HEK293 (cell line): ENCODE measurements around the gene CHGA.
A peak's percentile ranks its signal among the peaks of the same experiment; 100 is the strongest.

Source experiments
- CTCF ChIA-PET: fragments of 350-600 bp; formaldehyde crosslinking; extraction: SDS; loops from one replicate; lab custom pipeline; 2021; ENCODE audit warnings: antibody characterized with exemption; lab: Yijun Ruan, JAX
- POLR2A ChIA-PET: fragments of 300-600 bp; formaldehyde crosslinking; extraction: SDS; loops from one replicate; lab custom pipeline; 2020; ENCODE audit warnings: antibody characterized with exemption, inconsistent platforms; lab: Yijun Ruan, JAX
- H3K27ac ChIP-seq: fragments of 200-500 bp; sonication (Bioruptor generic); 2 replicates; pipeline ENCODE4 v1.5.1; 2014; ENCODE audit warnings: low read depth, low read length, control low read depth, inconsistent platforms; ENCODE audit errors: extremely low read depth
- H3K36me3 ChIP-seq, 2 experiments: fragments of 200-500 bp in 1 of 2; sonication (Bioruptor generic) in 1 of 2; 1 replicate in 1 of 2; 2 replicates in 1 of 2; pipeline ENCODE4 v1.5.1; 2014 to 2017; ENCODE audit warnings: inconsistent platforms in 2 of 2, low read length in 2 of 2; ENCODE audit not compliant: control insufficient read depth in 2 of 2, insufficient read depth in 1 of 2
- H3K4me1 ChIP-seq: fragments of 200-500 bp; sonication (Bioruptor generic); 2 replicates; pipeline ENCODE4 v1.5.1; 2014; ENCODE audit warnings: mild to moderate bottlenecking, low read length, inconsistent platforms; ENCODE audit not compliant: control insufficient read depth, insufficient read depth
- H3K4me3 ChIP-seq: 2 replicates; pipeline ENCODE4 v1.5.1; 2011; ENCODE audit warnings: low read depth, mild to moderate bottlenecking, control low read depth, low read length, moderate library complexity
- H3K9me3 ChIP-seq: fragments of 200-500 bp; sonication (Bioruptor generic); 2 replicates; pipeline ENCODE4 v1.5.1; 2014; ENCODE audit warnings: low read depth, low read length, inconsistent platforms; ENCODE audit not compliant: control insufficient read depth, insufficient read depth
- EGR2 ChIP-seq: fragments of 450-650 bp; formaldehyde crosslinking; IDR thresholded peaks from 2 replicates; pipeline ENCODE4 v1.5.1; 2016; ENCODE audit warnings: low read depth, missing biosample characterization, missing genetic modification characterization
- GLIS1 ChIP-seq: fragments of 450-650 bp; formaldehyde crosslinking; IDR thresholded peaks from 2 replicates; pipeline ENCODE4 v1.5.1; 2016; ENCODE audit warnings: missing biosample characterization, missing genetic modification characterization
- HOXA7 ChIP-seq: sonication (generic); formaldehyde crosslinking; IDR thresholded peaks from 2 replicates; pipeline ENCODE4 v1.8.1; 2022; ENCODE audit warnings: missing genetic modification reagents, borderline replicate concordance
- KLF8 ChIP-seq: fragments of 450-650 bp; formaldehyde crosslinking; IDR thresholded peaks from 2 replicates; pipeline ENCODE4 v1.5.1; 2016; ENCODE audit warnings: missing biosample characterization, missing genetic modification characterization
- KLF9 ChIP-seq: fragments of 450-650 bp; formaldehyde crosslinking; IDR thresholded peaks from 2 replicates; pipeline ENCODE4 v1.5.1; 2016; ENCODE audit warnings: missing biosample characterization, missing genetic modification characterization, low read depth
- YY1 ChIP-seq: fragments of 450-650 bp; formaldehyde crosslinking; IDR thresholded peaks from 2 replicates; pipeline ENCODE4 v1.5.1; 2018; ENCODE audit warnings: missing biosample characterization, missing genetic modification characterization
- ZBTB7A ChIP-seq: fragments of 450-650 bp; formaldehyde crosslinking; IDR thresholded peaks from 2 replicates; pipeline ENCODE4 v1.5.1; 2016; ENCODE audit warnings: low read depth, missing biosample characterization, missing genetic modification characterization
- ZBTB8A ChIP-seq: fragments of 450-650 bp; formaldehyde crosslinking; IDR thresholded peaks from 2 replicates; pipeline ENCODE4 v1.5.1; 2016; ENCODE audit warnings: missing biosample characterization, missing genetic modification characterization
- ZFHX2 ChIP-seq: fragments of 450-650 bp; formaldehyde crosslinking; conservative IDR thresholded peaks from 2 replicates; pipeline ENCODE4 v1.5.1; 2016; ENCODE audit warnings: missing biosample characterization, missing genetic modification characterization
- ZIC2 ChIP-seq: fragments of 450-650 bp; formaldehyde crosslinking; IDR thresholded peaks from 2 replicates; pipeline ENCODE4 v1.5.1; 2016; ENCODE audit warnings: missing biosample characterization, missing genetic modification characterization
- ZNF138 ChIP-seq: fragments of 450-650 bp; formaldehyde crosslinking; IDR thresholded peaks from 2 replicates; pipeline ENCODE4 v1.5.1; 2016; ENCODE audit warnings: missing biosample characterization, missing genetic modification characterization, borderline replicate concordance
- ZNF2 ChIP-seq: fragments of 450-650 bp; formaldehyde crosslinking; IDR thresholded peaks from 2 replicates; pipeline ENCODE4 v1.5.1; 2016; ENCODE audit warnings: missing biosample characterization, missing genetic modification characterization
- ZNF341 ChIP-seq: fragments of 450-650 bp; formaldehyde crosslinking; IDR thresholded peaks from 2 replicates; pipeline ENCODE4; 2016; ENCODE audit warnings: low read depth, missing biosample characterization, missing genetic modification characterization
- ZNF416 ChIP-seq: fragments of 450-650 bp; formaldehyde crosslinking; IDR thresholded peaks from 2 replicates; pipeline ENCODE4 v1.5.1; 2016; ENCODE audit warnings: missing biosample characterization, missing genetic modification characterization
- ZNF473 ChIP-seq: fragments of 450-650 bp; formaldehyde crosslinking; IDR thresholded peaks from 2 replicates; pipeline ENCODE4 v1.5.1; 2017; ENCODE audit warnings: missing biosample characterization, missing genetic modification characterization
- ZNF544 ChIP-seq: fragments of 450-650 bp; formaldehyde crosslinking; IDR thresholded peaks from 2 replicates; pipeline ENCODE4 v1.5.0; 2017; ENCODE audit warnings: missing biosample characterization, missing genetic modification characterization
- ZNF548 ChIP-seq: fragments of 450-650 bp; formaldehyde crosslinking; IDR thresholded peaks from 2 replicates; pipeline ENCODE4 v1.5.1; 2016; ENCODE audit warnings: missing biosample characterization, missing genetic modification characterization
- ZNF555 ChIP-seq: fragments of 450-650 bp; formaldehyde crosslinking; conservative IDR thresholded peaks from 2 replicates; pipeline ENCODE4 v1.5.1; 2017; ENCODE audit warnings: missing biosample characterization, mild to moderate bottlenecking, missing genetic modification characterization, inconsistent platforms
- ZNF600 ChIP-seq: fragments of 450-650 bp; formaldehyde crosslinking; IDR thresholded peaks from 2 replicates; pipeline ENCODE4 v1.5.1; 2016; ENCODE audit warnings: missing biosample characterization, missing genetic modification characterization
- ZNF701 ChIP-seq: fragments of 450-650 bp; formaldehyde crosslinking; IDR thresholded peaks from 2 replicates; pipeline ENCODE4 v1.5.1; 2016; ENCODE audit warnings: missing biosample characterization, missing genetic modification characterization
- ZNF791 ChIP-seq: fragments of 450-650 bp; formaldehyde crosslinking; IDR thresholded peaks from 2 replicates; pipeline ENCODE4 v1.5.1; 2016; ENCODE audit warnings: missing biosample characterization, missing genetic modification characterization
- ZNF837 ChIP-seq: fragments of 450-650 bp; formaldehyde crosslinking; IDR thresholded peaks from 2 replicates; pipeline ENCODE4 v1.5.1; 2016; ENCODE audit warnings: missing biosample characterization, missing genetic modification characterization
- TF ChIP-seq, protein P1 (sequence below): fragments of 450-650 bp; formaldehyde crosslinking; IDR thresholded peaks from 2 replicates; pipeline ENCODE4 v1.5.1; 2016; ENCODE audit warnings: missing biosample characterization, missing genetic modification characterization
- TF ChIP-seq, protein P2 (sequence below): fragments of 450-650 bp; formaldehyde crosslinking; IDR thresholded peaks from 2 replicates; pipeline ENCODE4 v1.5.1; 2016; ENCODE audit warnings: missing biosample characterization, missing genetic modification characterization, low read depth
- TF ChIP-seq, protein P3 (sequence below): fragments of 450-650 bp; formaldehyde crosslinking; IDR thresholded peaks from 2 replicates; pipeline ENCODE4 v1.5.1; 2016; ENCODE audit warnings: missing biosample characterization, missing genetic modification characterization

Gene CHGA

DNA sequence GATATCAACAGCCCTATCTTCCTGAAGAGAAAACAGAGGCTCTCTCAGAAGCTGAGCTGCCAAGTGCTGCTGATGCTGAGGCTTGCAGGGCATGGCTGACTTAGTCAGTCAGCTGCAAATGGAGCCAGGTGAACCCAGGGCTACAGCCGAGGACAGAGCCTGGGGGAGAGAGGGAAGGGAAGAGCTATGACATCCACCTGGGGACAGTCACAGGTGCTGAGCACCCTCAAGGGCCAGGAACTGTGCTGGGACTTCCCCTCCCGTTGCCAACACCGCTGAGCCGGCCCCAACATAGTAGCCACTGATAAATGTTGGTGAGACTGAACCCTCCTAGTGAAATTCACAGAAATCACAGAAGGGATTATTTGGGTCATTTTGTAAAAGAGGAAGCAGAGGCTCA, 6.7 kb upstream of the CHGA start:
- ChIA-PET POLR2A (no interaction called here), CTCF (no interaction called here)
- no peaks in the 10 kb centered on the region for H3K9me3 ChIP-seq
- TF ChIP-seq ZBTB7A (tag by site-specific recombination) (no peak), KLF9 (tag by site-specific recombination) (no peak), ZNF555 (tag by site-specific recombination) (no peak), KLF8 (tag by site-specific recombination) (no peak), HOXA7 (CRISPR knock-in tag) (no peak)
- TF ChIP-seq, protein P1, sequence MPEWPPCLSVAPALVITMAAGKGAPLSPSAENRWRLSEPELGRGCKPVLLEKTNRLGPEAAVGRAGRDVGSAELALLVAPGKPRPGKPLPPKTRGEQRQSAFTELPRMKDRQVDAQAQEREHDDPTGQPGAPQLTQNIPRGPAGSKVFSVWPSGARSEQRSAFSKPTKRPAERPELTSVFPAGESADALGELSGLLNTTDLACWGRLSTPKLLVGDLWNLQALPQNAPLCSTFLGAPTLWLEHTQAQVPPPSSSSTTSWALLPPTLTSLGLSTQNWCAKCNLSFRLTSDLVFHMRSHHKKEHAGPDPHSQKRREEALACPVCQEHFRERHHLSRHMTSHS (tag by site-specific recombination), result no peak
- TF ChIP-seq, protein P2, sequence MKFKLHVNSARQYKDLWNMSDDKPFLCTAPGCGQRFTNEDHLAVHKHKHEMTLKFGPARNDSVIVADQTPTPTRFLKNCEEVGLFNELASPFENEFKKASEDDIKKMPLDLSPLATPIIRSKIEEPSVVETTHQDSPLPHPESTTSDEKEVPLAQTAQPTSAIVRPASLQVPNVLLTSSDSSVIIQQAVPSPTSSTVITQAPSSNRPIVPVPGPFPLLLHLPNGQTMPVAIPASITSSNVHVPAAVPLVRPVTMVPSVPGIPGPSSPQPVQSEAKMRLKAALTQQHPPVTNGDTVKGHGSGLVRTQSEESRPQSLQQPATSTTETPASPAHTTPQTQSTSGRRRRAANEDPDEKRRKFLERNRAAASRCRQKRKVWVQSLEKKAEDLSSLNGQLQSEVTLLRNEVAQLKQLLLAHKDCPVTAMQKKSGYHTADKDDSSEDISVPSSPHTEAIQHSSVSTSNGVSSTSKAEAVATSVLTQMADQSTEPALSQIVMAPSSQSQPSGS (tag by site-specific recombination), result no peak
- no peak overlapping the region for H3K27ac ChIP-seq
- no peaks in the 10 kb centered on the region for H3K4me1 ChIP-seq
- H3K4me3 ChIP-seq, result no peak overlapping the region
- H3K36me3 ChIP-seq, result no peaks in the 10 kb centered on the region

DNA sequence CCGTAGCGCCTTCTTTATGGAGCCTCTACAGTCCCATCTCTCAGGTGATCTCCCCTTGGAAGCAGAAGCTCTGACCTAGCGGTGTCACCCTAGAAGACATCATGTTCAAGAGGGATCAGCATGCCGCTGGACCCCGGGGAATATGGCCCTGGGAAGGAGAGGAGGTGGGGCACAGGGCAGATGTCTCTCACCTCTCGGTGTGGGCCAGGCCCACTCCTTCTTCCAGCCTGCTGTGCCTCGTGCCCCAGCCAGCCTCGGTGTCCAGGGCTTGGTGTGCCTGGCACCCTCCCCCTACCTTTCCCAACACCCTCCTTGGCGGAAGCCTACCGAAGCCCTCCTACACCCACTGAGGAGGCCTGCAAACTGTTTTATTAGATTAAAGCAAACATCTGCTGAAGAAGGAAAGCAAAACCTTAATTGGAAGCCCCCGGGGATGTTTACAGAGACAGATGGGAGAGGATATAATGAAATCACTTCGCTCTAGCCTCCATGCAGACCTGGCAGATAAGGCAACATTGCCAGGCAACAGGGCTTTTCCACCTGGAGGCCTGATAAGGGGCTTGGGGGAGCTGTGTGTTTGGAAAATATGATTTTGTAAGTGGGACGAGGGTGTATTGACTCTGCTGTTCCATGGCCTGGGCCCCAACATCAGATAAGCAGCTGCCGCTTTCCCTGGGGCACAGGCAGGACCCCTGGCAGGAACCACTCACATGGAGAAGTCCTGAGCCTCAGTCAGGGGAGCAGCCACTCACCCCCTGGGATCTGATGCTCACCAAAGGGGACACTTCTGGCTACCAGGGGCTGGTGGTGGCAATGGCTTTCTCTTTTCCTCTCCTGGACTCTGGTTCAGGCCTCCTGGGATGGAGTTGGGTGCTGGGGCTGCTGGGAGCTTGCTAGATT, 5.7 kb upstream of the CHGA start:
- Histone ChIP-seq H3K4me1 (no peaks in the 10 kb centered on the region), H3K36me3 (no peaks in the 10 kb centered on the region), H3K27ac (no peak overlapping the region), H3K9me3 (no peaks in the 10 kb centered on the region), H3K4me3 (no peak overlapping the region)
- POLR2A ChIA-PET, result no interaction called here
- TF ChIP-seq ZIC2 (tag by site-specific recombination), result peak; percentile 71
- peak; percentile 71 for TF ChIP-seq GLIS1 (tag by site-specific recombination)
- no peak for TF ChIP-seq ZNF791 (tag by site-specific recombination)
- no peak for TF ChIP-seq ZNF138 (tag by site-specific recombination)
- peak; percentile 27; the same call in 1 of the 2 replicates for TF ChIP-seq EGR2
- TF ChIP-seq, protein P3, sequence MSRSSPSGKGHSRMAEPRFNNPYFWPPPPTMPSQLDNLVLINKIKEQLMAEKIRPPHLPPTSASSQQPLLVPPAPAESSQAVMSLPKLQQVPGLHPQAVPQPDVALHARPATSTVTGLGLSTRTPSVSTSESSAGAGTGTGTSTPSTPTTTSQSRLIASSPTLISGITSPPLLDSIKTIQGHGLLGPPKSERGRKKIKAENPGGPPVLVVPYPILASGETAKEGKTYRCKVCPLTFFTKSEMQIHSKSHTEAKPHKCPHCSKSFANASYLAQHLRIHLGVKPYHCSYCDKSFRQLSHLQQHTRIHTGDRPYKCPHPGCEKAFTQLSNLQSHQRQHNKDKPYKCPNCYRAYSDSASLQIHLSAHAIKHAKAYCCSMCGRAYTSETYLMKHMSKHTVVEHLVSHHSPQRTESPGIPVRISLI, result no peak
- TF ChIP-seq ZNF837, result no peak
- TF ChIP-seq ZBTB8A (tag by site-specific recombination), result 0 out of 2 replicates have a peak, but pooled peaks have one; percentile 33
- no peak for TF ChIP-seq ZNF548
- peak; percentile 33; the same call in 1 of the 2 replicates for TF ChIP-seq ZNF341
- TF ChIP-seq ZNF416 (tag by site-specific recombination), result no peak
- no peak for TF ChIP-seq ZNF473 (tag by site-specific recombination)
- no peak for TF ChIP-seq ZNF2 (tag by site-specific recombination)
- no peak for TF ChIP-seq ZNF600 (tag by site-specific recombination)
- no peak for TF ChIP-seq YY1
- no peak for TF ChIP-seq ZNF544 (tag by site-specific recombination)
- TF ChIP-seq ZFHX2 (tag by site-specific recombination), result 0 out of 2 replicates have a peak, but pooled peaks have one; percentile 26
- TF ChIP-seq ZNF701, result no peak
- CTCF ChIA-PET, result interaction anchor here (0.6 kb wide), 1 partner anchor 715 kb away, joined by 4 read pairs; no protein-coding TSS in a partner anchor
